Peyer's patch (tissue), 4 donors: ENCODE data around the gene SLC25A25.

Experiments used
- CTCF ChIP-seq, 6 experiments: fragments of 450-650 bp in 4 of 6; fragments of 200-600 bp in 2 of 6; sonication (generic) in 1 of 6; IDR thresholded peaks; one replicate each; pipeline ENCODE4 v1.5.1; 2017 to 2019; ENCODE audit warnings: antibody characterized with exemption in 6 of 6, mild to moderate bottlenecking in 3 of 6, moderate library complexity in 1 of 6
- POLR2A ChIP-seq, 2 donors: fragments of 450-650 bp; IDR thresholded peaks; one replicate each; pipeline ENCODE4 v1.5.1; 2017; ENCODE audit warnings: antibody characterized with exemption in 2 of 2, mild to moderate bottlenecking in 2 of 2, moderate library complexity in 2 of 2

GRCh38 chr9:128153060-128153946 is 85.3 kb downstream of the SLC25A25 start:
- TF ChIP-seq CTCF (IDR thresholded peaks at IDR 0.05) (no peak), POLR2A (IDR thresholded peaks at IDR 0.05) (no peak)
